NCI-H1417 treated with DMSO at 0.1 percent for 48 hours (cell line): ENCODE data around the gene GPN3.
"Not testable (repeated sequence)": the region's sequence is repeated elsewhere in the genome, so short reads cannot be mapped to it uniquely, and the experiment has no call there.

Experiments
- DNase-seq: peaks from one replicate; lab custom pipeline; 2025; lab: John Stamatoyannopoulos, UW

Gene GPN3

GRCh38 chr12:110468214-110469048 is at the start of gene GPN3, which contains the start of gene FAM216A:
Gene GPN3 (minus strand): TSS chr12:110468257. CDS start chr12:110468203, 54 bp downstream.
Gene FAM216A (plus strand): TSS chr12:110468845. CDS start chr12:110468876, 31 bp downstream.
- peak; percentile 99 for DNase-seq

DNA sequence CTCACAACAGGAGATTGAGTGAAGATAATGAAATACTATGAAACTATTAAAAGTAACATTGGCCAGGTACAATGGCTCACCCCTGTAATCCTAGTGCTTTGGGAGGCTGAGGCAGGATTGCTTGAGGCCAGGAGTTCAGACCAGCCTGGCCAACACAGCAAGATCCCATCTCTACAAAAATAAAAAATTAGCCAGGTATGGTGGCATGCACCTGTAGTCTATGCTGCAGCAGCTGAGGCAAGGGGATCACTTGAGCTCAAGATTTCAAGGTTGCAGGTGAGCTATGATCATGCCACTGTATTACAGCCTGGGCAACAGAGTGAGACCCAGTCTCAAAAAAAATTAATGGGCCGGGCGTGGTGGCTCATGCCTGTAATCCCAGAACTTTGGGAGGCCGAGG is 48.9 kb upstream of the GPN3 start:
- no peak for DNase-seq

- DNase-seq: no peak
Observed at GRCh38 chr12:110514363-110514762, 46.3 kb upstream of the GPN3 start.

DNA sequence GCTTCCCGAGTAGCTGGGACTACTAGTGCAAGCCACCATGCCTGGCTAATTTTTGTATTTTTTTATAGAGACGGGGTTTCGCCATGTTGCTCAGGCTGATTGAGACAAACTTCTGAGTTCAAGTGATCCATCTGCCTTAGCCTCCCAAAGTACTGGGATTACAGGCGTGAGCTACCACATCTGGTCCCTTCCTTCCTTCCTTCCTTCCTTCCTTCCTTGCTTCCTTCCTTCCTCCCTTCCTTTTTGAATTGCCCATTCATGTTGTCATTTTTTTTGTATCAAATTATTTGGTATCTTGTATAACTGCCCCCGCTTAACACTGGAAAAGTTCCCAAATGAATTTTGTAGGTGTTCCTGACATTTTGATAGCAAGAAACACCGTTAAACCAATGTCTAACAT is 45.8 kb upstream of the GPN3 start:
- no peak for DNase-seq

DNA sequence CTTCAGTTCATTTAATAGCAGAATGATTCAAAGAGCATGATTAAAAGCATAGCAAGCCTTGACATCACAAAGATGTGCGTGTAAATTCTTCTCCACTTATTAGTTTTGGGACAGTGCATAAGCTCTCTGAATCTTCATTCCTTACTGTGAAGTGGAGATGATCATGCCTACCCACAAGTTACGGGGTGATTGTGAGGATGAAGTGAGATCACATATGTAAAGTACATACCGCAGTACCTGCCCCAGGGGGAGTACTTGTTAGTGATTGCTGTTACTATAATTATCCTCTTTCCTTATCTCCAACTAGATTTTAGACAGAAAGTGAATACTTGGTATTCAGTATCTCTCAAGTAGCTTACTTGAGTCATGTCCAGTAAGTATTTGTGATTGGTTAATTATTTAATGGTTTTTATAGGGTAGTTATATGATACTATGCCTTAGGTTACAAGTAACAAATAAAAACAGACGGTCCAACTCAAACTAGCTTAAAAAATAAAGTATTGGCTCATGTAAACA is 40.1 kb upstream of the GPN3 start:
- DNase-seq: no peak

GRCh38 chr12:110505332-110505731 is 37.3 kb upstream of the GPN3 start:
- no peak for DNase-seq

DNA sequence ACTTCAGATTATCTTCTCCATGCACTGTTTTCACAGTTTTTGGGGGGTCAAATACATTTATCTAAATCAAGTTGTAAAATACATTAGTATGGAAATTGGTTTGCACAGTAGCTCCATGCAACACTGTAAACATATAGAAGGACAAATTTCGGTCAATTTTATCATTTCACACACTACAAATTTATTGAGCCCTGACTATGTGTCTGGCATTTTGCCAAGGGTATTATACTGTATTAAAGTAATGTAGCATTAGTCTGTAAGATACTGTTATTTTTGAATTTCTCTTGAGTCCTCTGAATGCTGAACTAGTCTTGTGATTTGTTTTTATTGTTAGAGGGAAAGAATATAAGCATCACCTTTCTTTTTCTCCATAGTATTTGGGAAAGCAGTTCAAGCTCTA is 35.4 kb upstream of the GPN3 start:
- DNase-seq: no peak

GRCh38 chr12:110501752-110502738 is 34.0 kb upstream of the GPN3 start, which contains the start of the genes RAD9B and VPS29:
Gene RAD9B (plus strand): TSS chr12:110502331. CDS start chr12:110502338, 7 bp downstream.
Gene VPS29 (minus strand): TSS chr12:110502111. CDS start chr12:110502051, 60 bp downstream.
- DNase-seq: peak; percentile 99

DNA sequence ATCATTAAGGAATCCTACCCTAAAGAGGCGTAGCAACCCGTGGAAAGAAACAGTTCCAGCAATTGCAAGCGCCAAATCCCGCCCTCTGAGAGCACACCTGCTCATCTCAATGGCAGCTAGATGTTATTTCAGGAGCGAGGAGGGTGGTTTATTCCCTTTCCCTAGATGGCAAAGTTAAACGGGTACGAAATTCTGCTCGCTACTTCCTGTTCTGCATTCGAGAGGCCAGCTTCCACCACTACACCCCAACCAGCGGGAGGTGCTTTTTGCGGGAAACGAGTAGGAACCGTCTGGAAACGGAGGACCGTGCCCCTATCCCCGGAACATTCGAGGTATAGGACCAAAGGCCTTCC is 33.3 kb upstream of the GPN3 start:
- DNase-seq: no peak

GRCh38 chr12:110498984-110499706 is 31.1 kb upstream of the GPN3 start:
- DNase-seq: no peak

- DNase-seq: no peak
Observed at GRCh38 chr12:110475426-110475825, 7.4 kb upstream of the GPN3 start.

GRCh38 chr12:110467847-110468213 is 227 bp downstream of the GPN3 start:
- DNase-seq: no peak

GRCh38 chr12:110466791-110467190 is 1.3 kb downstream of the GPN3 start:
- DNase-seq: no peak

GRCh38 chr12:110465765-110466164 is 2.3 kb downstream of the GPN3 start:
- not testable (repeated sequence) for DNase-seq

DNA sequence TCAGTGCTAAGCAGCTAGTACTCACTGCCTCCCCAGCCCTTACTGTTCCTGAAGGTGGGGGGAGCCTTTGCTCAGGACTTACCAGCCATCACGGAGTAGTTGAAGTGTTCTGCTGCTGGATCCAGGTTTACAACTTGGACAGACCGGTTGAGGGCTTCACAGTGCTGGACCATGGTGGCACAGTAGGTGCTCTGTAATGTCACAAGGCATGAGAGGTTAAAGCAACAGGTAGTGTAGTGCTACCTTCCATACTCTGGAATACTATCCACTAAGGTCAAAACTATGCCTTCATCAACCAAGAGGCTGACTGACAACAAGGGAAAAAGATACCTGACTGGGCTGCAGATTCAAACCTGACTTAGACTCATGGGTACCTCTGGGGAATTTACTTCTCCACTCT is 3.0 kb downstream of the GPN3 start:
- DNase-seq: no peak

- DNase-seq: not testable (repeated sequence)
Observed at GRCh38 chr12:110461189-110461588, 6.9 kb downstream of the GPN3 start.

DNA sequence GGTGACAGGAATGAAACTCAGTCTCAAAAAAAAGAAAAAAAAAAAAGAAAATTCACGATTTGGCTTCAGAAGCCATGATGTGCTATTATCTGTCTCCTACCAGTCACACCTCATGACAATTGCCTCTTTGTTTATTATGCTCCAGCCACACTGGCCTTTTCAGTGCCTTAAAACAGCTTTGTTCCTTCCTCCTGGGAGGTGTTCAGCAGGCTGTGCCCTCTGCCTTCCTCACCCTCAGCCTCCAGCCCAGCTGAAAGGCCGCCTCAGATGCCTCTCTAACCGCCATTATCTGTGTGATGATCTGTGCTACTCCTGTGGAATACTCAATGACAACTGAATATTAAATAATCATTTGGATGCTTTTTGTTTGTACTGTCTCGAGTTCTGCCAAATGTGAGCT is 9.3 kb downstream of the GPN3 start:
- DNase-seq: no peak

GRCh38 chr12:110453569-110454296 is 14.3 kb downstream of the GPN3 start:
- no peak for DNase-seq

DNA sequence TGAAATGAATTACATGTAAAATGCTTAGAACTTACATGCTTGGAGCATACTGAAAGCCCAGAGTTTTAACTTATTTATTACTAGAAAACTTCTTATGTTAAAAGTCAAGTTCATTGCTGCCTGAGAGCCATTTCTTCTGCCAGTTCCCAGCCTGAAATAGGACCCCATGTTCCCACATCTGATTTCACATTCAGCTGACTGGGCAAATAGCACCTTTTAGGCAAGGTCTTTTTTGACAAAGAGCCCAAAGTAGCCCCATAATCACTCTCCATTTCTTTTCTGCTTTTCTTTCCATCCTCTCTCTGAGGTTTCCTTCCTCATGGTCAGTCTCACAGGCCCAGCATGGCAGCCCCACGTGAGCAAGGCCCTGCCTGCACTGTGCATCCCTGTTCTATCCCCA is 16.8 kb downstream of the GPN3 start:
- DNase-seq: no peak

DNA sequence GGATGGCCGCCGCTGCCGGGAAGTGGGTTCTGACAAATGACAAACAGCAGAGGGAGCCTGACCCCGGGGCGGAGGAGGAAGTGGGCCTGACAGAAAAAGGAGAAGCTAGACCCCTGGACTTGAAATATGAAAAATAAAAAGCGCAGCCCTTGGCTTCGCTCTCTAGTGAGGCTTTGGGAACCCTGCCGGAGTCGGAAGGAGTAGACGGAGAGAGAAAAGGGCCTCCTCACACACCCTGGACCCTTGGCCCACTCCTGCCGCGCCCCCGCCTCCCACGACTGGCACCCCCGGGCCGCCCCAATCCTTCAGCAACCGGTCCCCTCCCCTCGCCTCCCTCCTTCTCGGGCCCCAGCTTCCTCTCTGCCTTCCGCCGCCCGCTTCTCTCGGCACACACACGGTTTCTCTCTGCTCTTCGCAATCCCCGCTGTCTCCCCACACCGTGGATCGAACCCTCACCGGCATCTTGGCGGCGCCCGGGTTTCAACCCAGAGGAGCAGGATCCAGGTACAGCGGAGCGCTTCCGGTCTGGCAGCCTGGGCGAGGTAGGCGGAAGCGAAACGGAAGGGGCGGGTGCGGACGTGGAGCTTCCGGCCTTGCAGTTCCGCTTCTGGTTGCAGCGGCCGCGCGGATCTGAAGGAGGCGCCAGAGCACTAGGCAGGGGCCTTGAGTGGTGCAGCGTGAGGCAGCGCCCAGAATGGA is 18.1 kb downstream of the GPN3 start, which contains the start of gene ARPC3:
TSS of gene ARPC3 (minus strand) at position 539 of the 699 bp plus-strand sequence. CDS start at position 462, 77 bp downstream.
- peak; percentile 76 for DNase-seq
